Measurements from ENCODE around the gene ZMYND8. TPM values are rescaled to one million over a fixed set of nuclear protein-coding genes. Genes with fewer than 3 reads are reported as not detected.

The ZMYND8 gene
- total and polyA plus RNA-seq, 2 donors (not counting 3 experiments of a cell fraction or from before 2014, with no cell fraction given) = 30.6 to 75.2 TPM

GRCh38 chr20:47201074-47201730 lies 155.3 kb downstream of the ZMYND8 start:
- Histone ChIP-seq H2AFZ (ENCODE audit: low read depth, low read length) (no peak overlapping the region), H3K9me1 (replicated peaks; ENCODE audit: control insufficient read depth, extremely low read depth, insufficient read depth, low read length) (no peaks in the 10 kb centered on the region), H3K79me2 (ENCODE audit: control insufficient read depth, insufficient read depth, low read length) (no peaks in the 10 kb centered on the region), H3K4me1 (ENCODE audit: control insufficient read depth, extremely low read depth, insufficient read depth, low read length) (peaks cover 10% of the 10 kb centered on the region), H3K27me3 (ENCODE audit: control insufficient read depth in 2 of 2, insufficient read depth in 2 of 2, low read length in 2 of 2) (no peaks in the 10 kb centered on the region), H4K20me1 (replicated peaks; ENCODE audit: control insufficient read depth, extremely low read depth, insufficient read depth, low read length) (no peaks in the 10 kb centered on the region), H3K9me3 (replicated peaks; ENCODE audit: control insufficient read depth, insufficient read depth, low read length) (no peaks in the 10 kb centered on the region), H3K4me3 (replicated peaks in 1 of 3; ENCODE audit: insufficient read depth in 1 of 3, low read depth in 1 of 3, low read length in 3 of 3) (no peak overlapping the region), H3K9ac (replicated peaks; ENCODE audit: extremely low read depth, insufficient read depth, low read length) (no peak overlapping the region), H3K36me3 (ENCODE audit: control insufficient read depth in 2 of 2, extremely low read depth in 1 of 2, insufficient read depth in 2 of 2, low read length in 2 of 2) (no peaks in the 10 kb centered on the region), H3K27ac (ENCODE audit: insufficient read depth, low read depth, low read length) (no peak overlapping the region), H3K4me2 (ENCODE audit: insufficient read depth, low read length) (no peak overlapping the region)
- dilution Hi-C loops (cut with MboI; ENCODE audit: extremely low pct_ligation_motif_present, low sequenced_read_pairs) (no loop called here), intact Hi-C loops (cut with micrococcal nuclease) (no loop called here)
- BruUV-seq (replicated peaks) = no TSS peak
- no peak for TF ChIP-seq MAX (IDR thresholded peaks at IDR 0.05; ENCODE audit: insufficient read depth, insufficient read length)
- no peak for TF ChIP-seq CTCF (IDR thresholded peaks at IDR 0.05; ENCODE audit: extremely low read depth in 1 of 2, insufficient read depth in 1 of 2, low read depth in 1 of 2, low read length in 2 of 2)
- TF ChIP-seq MYC (IDR thresholded peaks at IDR 0.05; ENCODE audit: low read depth, low read length) = no peak
- no peak for TF ChIP-seq JUN (IDR thresholded peaks at IDR 0.05; ENCODE audit: borderline replicate concordance, insufficient read depth, insufficient read length, low read depth)
- no peak for TF ChIP-seq POLR2AphosphoS5 (IDR thresholded peaks at IDR 0.05; ENCODE audit: insufficient read depth, low read depth, low read length)
- no peak for TF ChIP-seq FOS (IDR thresholded peaks at IDR 0.05; ENCODE audit: borderline replicate concordance, insufficient read depth, low read length)
- no peak for TF ChIP-seq GATA2 (IDR thresholded peaks at IDR 0.05; ENCODE audit: insufficient read depth, insufficient read length, low read depth, low read length)
- TF ChIP-seq EZH2 (IDR thresholded peaks at IDR 0.05; ENCODE audit: borderline replicate concordance, low read depth, low read length, severe bottlenecking) = no peak
- TF ChIP-seq POLR2A (IDR thresholded peaks at IDR 0.05; ENCODE audit: low read depth, low read length) = no peak
- ChIA-PET CTCF (interaction anchor here (0.6 to 2.6 kb wide), 4 partner anchors 13 to 419 kb away, joined by 3 to 13 read pairs (median 4); no protein-coding TSS in a partner anchor), POLR2A (no interaction called here)
- DNase-seq (ENCODE audit: low read depth, low spot score) (no peak), FAIRE-seq (no peak)

All from endothelial cell of umbilical vein (primary cell).